ENCODE data around the gene PAK6.

PAK6 gene

DNA sequence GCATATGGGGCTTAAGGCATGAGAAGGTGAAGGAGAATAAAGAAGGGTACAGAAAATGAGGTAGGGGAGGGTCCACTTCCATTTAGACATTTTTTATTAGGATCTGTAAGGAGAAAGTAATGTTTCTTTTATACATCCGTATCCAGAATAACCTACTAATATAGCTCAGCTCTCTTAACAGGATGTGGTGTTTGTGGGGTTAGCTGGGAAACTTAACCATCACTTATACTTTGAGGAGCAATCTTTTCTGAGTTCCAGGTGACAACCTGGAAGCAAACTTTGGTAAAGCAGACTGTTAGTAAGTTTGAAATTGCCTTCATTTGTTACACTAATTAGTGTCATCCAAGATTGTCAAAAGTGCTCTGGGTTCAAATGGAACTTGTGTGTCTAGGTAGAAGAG is 41.4 kb upstream of the PAK6 start:
- Histone ChIP-seq H3K4me3 (ENCODE audit: low read length) (no peak overlapping the region), H2AFZ (ENCODE audit: low read length) (no peak overlapping the region), H3K36me3 (replicated peaks; ENCODE audit: insufficient read depth, low read length) (peaks cover 29% of the 10 kb centered on the region; the same call in 1 of the 2 replicates)

GRCh38 chr15:40198355-40199085 is 40.3 kb upstream of the PAK6 start:
- H3K27me3 ChIP-seq (replicated peaks; ENCODE audit: insufficient read depth, low read length), result no peaks in the 10 kb centered on the region
- H3K4me1 ChIP-seq (ENCODE audit: low read length), result no peaks in the 10 kb centered on the region
- H3K9me3 ChIP-seq (replicated peaks; ENCODE audit: insufficient read depth, low read length), result no peaks in the 10 kb centered on the region
- H3K9me2 ChIP-seq (replicated peaks; ENCODE audit: insufficient read depth, low read length), result no peaks in the 10 kb centered on the region
- peaks cover 29% of the 10 kb centered on the region; the same call in 1 of the 2 replicates for H3K36me3 ChIP-seq (replicated peaks; ENCODE audit: insufficient read depth, low read length)
- H3K27ac ChIP-seq (ENCODE audit: low read length), result no peak overlapping the region
- no peak overlapping the region for H2AFZ ChIP-seq (ENCODE audit: low read length)
- TF ChIP-seq, protein P1, sequence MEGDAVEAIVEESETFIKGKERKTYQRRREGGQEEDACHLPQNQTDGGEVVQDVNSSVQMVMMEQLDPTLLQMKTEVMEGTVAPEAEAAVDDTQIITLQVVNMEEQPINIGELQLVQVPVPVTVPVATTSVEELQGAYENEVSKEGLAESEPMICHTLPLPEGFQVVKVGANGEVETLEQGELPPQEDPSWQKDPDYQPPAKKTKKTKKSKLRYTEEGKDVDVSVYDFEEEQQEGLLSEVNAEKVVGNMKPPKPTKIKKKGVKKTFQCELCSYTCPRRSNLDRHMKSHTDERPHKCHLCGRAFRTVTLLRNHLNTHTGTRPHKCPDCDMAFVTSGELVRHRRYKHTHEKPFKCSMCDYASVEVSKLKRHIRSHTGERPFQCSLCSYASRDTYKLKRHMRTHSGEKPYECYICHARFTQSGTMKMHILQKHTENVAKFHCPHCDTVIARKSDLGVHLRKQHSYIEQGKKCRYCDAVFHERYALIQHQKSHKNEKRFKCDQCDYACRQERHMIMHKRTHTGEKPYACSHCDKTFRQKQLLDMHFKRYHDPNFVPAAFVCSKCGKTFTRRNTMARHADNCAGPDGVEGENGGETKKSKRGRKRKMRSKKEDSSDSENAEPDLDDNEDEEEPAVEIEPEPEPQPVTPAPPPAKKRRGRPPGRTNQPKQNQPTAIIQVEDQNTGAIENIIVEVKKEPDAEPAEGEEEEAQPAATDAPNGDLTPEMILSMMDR (IDR thresholded peaks at IDR 0.05; ENCODE audit: low read length), result no peak
- TF ChIP-seq EZH2phosphoT487 (IDR thresholded peaks at IDR 0.05; ENCODE audit: low read length) (no peak), EZH2 (optimal IDR thresholded peaks at IDR 0.05; ENCODE audit: low read depth, low read length) (no peak)
- H3K4me2 ChIP-seq (ENCODE audit: low read depth, low read length), result no peak overlapping the region
- DNase-seq, result no peak
- no peak overlapping the region for H3K4me3 ChIP-seq (ENCODE audit: low read length)
- H3K79me2 ChIP-seq (ENCODE audit: low read length), result peaks cover 41% of the 10 kb centered on the region
- no peaks in the 10 kb centered on the region for H3F3A ChIP-seq (ENCODE audit: insufficient read depth, low read length)
- no peak overlapping the region for H3K9ac ChIP-seq (ENCODE audit: low read length)
- no peaks in the 10 kb centered on the region for H4K20me1 ChIP-seq (ENCODE audit: insufficient read depth, low read length)

More for the DNA sequence above, 41.4 kb upstream of the PAK6 start:
- Histone ChIP-seq H3K9me3 (replicated peaks; ENCODE audit: insufficient read depth, low read length) (no peaks in the 10 kb centered on the region), H4K20me1 (ENCODE audit: insufficient read depth, low read length) (no peaks in the 10 kb centered on the region), H3K4me1 (ENCODE audit: low read length) (no peaks in the 10 kb centered on the region), H3K9me2 (replicated peaks; ENCODE audit: insufficient read depth, low read length) (no peaks in the 10 kb centered on the region), H3F3A (ENCODE audit: insufficient read depth, low read length) (no peaks in the 10 kb centered on the region), H3K9ac (ENCODE audit: low read length) (no peak overlapping the region), H3K79me2 (ENCODE audit: low read length) (peaks cover 52% of the 10 kb centered on the region), H3K27ac (ENCODE audit: low read length) (no peak overlapping the region), H3K4me2 (ENCODE audit: low read depth, low read length) (no peak overlapping the region), H3K27me3 (replicated peaks; ENCODE audit: insufficient read depth, low read length) (no peaks in the 10 kb centered on the region)
- TF ChIP-seq EZH2phosphoT487 (IDR thresholded peaks at IDR 0.05; ENCODE audit: low read length) (no peak), EZH2 (optimal IDR thresholded peaks at IDR 0.05; ENCODE audit: low read depth, low read length) (no peak)
- TF ChIP-seq, protein P1 (IDR thresholded peaks at IDR 0.05; ENCODE audit: low read length), result no peak
- no peak for DNase-seq

DNA sequence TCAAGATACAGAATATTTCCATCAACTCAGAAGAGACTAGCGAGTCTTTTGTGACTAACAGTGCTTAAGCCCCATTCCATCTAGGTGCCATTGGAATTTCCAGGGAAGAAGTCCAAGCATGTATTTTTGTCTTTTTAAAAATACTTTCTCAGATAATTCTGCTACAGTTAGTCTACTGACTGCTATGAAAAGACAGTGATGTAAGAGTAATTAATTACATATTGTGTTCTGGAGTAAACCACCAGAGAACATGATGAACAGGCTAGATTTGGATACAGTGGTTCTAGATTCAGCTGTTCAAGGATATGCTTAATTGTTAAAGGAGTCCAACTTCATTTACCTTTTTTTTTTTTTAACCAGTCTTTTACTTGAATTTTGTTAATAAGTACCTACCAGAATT is 34.8 kb upstream of the PAK6 start:
- Histone ChIP-seq H2AFZ (ENCODE audit: low read length) (no peak overlapping the region), H3K9me2 (replicated peaks; ENCODE audit: insufficient read depth, low read length) (no peaks in the 10 kb centered on the region), H3K4me1 (ENCODE audit: low read length) (no peaks in the 10 kb centered on the region), H4K20me1 (ENCODE audit: insufficient read depth, low read length) (no peaks in the 10 kb centered on the region), H3K9me3 (replicated peaks; ENCODE audit: insufficient read depth, low read length) (no peaks in the 10 kb centered on the region), H3K36me3 (replicated peaks; ENCODE audit: insufficient read depth, low read length) (peaks cover 22% of the 10 kb centered on the region; the same call in 1 of the 2 replicates), H3F3A (ENCODE audit: insufficient read depth, low read length) (no peaks in the 10 kb centered on the region), H3K27ac (ENCODE audit: low read length) (no peak overlapping the region), H3K9ac (ENCODE audit: low read length) (no peak overlapping the region), H3K27me3 (replicated peaks; ENCODE audit: insufficient read depth, low read length) (no peaks in the 10 kb centered on the region), H3K79me2 (ENCODE audit: low read length) (no peaks in the 10 kb centered on the region), H3K4me2 (ENCODE audit: low read depth, low read length) (no peak overlapping the region), H3K4me3 (ENCODE audit: low read length) (no peak overlapping the region)
- TF ChIP-seq EZH2phosphoT487 (IDR thresholded peaks at IDR 0.05; ENCODE audit: low read length) (no peak), EZH2 (optimal IDR thresholded peaks at IDR 0.05; ENCODE audit: low read depth, low read length) (no peak)
- TF ChIP-seq, protein P1 (IDR thresholded peaks at IDR 0.05; ENCODE audit: low read length), result no peak
- no peak for DNase-seq
